ENCODE results near the gene APCDD1.

Gene APCDD1

DNA sequence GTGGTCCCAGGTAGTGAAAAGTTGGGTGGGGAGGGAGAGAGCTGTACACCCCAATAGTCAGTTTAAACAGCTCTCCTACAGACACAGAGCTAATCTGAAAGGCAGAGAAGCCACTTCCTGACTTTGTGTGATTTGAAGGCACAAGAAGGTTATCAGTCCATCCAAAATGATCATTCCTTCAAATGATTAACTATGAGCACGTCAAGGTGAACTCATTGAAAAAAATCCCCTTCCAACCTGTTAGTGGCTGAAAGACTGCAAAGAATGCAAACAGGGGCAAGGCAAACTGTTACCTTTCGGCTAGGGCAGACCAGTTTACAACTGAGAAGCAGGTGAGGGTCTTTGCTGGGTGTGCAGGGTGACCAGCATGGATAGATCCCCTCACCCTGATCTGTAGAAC, 22.8 kb upstream of the APCDD1 start:
- no peak for DNase-seq (ENCODE audit: low read depth in 2 of 2, low spot score in 1 of 2)

DNA sequence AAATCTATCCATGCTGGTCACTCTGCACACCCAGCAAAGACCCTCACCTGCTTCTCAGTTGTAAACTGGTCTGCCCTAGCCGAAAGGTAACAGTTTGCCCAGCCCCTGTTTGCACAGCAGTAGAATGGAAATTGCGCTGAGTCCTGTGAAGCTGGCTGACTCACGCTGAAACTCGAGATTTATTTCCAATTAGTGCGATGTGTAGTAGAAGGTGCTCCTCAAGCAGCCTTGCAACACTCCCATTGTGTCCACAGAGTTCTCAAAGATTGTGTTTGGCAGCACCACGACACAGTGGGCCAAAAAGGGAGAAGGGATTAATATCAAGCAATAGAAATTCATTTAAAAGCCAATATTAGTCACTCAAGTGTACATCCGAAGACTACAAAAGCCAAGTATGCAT, 21.7 kb upstream of the APCDD1 start:
- DNase-seq (ENCODE audit: low read depth in 2 of 2, low spot score in 1 of 2) = no peak

DNA sequence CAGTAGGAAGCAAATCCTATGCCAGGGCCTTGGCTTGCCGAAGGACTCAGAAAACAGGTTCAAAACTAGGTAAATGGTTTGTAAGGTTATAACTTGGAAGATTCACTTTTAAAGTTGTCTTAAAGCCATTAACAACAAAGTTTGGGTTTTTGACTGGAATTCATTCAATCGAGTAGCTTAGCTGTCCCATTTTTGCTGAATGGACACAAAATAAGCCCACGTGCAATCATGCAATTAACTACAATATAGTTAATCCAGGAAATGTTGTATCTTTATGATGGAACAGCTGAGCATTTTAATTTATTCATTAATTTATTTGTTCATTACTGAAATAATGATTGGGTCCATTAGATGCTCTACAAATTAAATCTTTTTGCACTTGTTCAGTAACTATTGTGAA, 18.3 kb upstream of the APCDD1 start:
- DNase-seq (ENCODE audit: low read depth in 2 of 2, low spot score in 1 of 2) = no peak

DNA sequence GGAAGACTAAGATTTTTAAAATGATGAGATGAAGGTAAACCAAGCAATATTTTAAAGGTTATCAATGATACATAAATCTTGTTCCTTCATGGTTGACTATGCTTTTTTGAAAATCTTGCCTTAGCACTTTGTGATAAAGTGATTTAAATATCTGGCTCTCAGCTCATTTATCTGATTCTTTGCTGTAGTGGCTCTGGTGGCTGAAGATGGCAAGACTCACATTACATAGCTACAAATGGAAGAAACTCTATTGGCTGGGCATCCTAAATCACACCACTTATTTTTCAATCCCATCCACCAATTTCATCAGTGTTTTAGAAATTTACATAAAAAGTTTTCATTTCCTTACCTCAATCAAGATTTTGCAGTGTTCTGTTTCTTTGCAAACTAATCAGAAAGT, 16.6 kb upstream of the APCDD1 start:
- no peak for DNase-seq (ENCODE audit: low read depth in 2 of 2, low spot score in 1 of 2)

DNA sequence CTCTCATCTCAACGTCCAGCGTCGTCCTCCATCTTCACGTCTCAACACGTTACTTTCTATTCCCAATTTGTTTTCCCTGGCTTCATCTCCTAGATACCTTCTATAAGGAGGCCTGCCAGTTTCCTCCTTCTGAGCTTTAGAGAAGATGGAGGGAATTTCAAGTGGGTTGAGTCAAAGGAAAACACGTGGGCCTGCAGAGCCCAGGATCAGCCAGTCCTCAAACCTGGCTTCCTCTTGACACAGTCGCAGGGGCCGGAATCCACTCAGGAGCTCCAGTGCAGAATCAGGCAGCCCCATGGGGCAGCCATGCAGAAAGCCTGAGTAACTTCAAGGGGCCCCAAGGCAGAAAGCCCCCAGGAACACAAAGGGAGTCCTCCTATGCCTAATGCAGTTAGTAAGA, 14.5 kb upstream of the APCDD1 start:
- DNase-seq (ENCODE audit: low read depth in 2 of 2, low spot score in 1 of 2) = no peak

DNA sequence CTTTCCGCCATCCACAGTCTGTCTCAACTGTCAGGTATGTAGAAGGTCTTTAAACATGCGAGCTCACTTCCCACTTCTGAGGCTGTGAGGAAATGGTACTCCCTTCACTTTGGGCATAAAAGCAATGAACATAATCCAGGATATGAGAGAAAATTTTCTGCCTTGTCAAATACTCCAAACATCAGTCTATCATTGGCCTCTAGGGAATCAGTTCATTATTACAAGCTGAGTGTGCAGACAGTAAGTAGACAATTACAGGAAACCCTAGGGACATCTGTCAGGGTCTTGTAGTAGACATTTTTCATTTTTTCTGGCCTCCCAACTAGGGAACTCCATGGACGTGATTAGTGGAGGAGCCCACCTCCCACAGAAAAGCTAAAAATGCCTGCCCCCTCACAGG, 13.6 kb upstream of the APCDD1 start:
- no peak for DNase-seq (ENCODE audit: low read depth in 2 of 2, low spot score in 1 of 2)

DNA sequence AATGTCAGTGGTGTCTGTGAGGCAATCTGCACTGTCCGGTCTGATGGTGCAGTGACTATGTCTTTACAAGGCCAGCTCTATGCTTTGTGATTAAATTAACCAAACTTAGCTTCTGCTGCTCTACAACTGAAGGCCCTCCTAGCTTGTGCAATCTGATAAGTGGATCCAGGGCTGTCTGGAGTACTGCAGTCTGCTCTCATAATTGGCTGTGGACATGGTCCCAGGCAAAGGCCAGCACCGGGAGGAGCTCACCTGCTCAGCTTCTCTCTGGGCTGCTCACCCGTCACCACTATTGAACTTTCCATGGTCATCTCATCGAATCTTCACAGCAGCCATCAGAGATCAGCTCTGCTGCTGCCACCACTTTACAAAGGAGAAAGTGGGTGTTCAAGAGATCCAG, 13.0 kb upstream of the APCDD1 start:
- no peak for DNase-seq (ENCODE audit: low read depth in 2 of 2, low spot score in 1 of 2)

DNA sequence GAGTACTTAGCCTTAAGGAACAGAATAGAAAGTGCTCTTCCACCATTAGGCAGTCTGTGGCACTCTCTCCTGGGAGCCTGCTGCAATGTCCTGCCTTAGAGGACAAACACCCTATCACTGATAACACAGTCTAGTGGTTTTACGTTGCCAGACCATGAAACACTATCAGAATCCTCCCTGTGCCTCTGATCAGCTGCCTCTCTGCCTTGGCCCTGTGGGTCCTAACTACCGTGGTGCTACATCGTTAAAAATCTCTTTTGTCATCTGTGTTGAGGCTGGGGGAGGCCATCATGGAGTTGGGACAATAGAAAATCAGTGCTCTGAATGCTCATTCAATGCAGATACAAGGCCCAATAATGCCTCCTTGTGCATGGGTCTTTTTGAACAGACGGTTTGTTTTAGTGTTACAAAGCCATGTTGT, 11.9 kb upstream of the APCDD1 start:
- no peak for DNase-seq (ENCODE audit: low read depth in 2 of 2, low spot score in 1 of 2)

DNA sequence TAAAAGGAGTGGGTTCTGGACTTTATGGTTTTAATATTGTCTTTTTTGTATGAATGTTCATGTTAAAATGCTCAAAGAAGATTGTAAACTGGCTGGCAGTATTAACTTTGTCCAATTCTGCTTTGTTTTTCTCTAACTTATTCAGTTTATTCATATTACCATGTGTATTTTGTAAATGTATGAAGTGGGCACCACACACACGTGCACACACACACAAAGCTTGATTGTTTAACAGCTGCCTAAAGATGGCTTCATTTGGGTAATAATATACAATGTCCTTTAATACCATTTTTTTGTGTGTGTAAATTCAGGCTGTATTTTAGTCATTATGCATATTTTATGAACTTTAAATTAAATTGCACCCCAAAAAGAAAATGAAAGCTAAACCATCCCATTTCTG, 11.4 kb upstream of the APCDD1 start:
- no peak for DNase-seq (ENCODE audit: low read depth in 2 of 2, low spot score in 1 of 2)

DNA sequence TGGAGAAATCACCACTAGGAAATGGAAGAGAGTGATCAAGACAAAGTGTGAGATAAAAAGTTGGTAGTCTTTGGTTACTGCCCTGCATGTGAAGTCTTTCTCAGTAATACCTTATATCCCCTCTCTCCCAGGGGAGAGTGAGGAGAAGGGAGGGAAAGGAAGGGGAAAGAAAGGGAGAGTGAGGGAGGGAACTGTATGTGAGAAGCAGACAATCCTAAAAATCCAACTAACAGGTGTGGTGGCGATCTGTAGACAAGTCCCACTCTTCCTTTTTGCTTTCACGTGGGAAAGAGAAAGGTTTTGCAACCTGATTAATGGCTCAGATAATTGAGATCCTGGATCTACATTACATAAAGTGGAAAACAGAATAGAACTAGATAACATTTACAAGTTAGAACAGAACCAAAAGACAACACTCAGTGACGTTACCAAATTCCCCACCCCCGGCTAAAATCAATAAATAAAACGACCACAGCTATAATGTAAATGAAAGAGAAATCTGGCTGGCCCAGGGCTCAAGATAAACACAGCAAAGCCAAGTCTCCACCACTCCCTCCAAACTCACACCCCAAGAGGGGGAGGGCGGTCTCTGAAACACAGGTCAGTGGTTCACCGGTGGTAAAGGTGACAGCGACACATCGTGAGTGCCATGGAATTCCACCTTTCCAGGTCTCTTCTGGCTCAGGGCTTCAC, 10.0 kb upstream of the APCDD1 start:
- DNase-seq (ENCODE audit: low read depth in 2 of 2, low spot score in 1 of 2) = no peak

DNA sequence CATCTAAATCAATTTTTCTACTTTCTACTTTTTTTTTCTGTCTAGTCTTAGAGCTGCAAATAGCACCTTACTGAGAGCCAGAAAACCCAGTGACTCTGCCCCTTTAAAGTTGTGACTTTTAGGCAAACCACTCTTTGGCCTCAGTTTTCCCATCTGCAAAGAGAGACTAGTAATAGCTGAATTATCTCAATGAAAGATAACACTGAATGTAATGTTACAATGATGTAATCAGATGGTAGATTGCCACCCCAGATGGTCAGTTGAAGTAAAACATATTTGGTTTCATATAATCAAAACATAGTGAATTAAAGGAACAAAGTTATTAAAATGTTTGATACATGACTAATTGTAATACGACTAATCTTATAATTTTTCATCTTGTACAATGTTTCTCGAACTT, 5.0 kb upstream of the APCDD1 start:
- DNase-seq (ENCODE audit: low read depth in 2 of 2, low spot score in 1 of 2) = no peak

DNA sequence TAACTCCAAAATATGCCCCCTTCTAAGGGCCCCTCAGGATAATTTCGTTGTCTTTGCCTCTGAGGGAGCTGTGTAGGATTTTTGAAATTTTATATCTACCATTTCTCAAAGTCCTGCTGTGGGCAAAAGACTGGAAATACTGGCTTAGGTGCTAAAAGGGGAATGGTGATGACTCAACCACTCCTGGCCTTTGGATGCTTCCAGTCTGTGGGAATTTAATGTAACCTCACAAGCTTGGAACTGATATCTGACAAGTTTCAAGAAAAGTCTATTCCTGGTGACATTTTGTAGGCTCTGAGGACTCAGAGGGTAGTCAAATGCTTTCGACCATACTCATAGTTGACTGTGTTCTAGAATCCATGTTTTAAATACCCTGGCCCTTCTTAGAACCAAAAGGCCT, 3.4 kb upstream of the APCDD1 start:
- DNase-seq (ENCODE audit: low read depth in 2 of 2, low spot score in 1 of 2) = no peak

DNA sequence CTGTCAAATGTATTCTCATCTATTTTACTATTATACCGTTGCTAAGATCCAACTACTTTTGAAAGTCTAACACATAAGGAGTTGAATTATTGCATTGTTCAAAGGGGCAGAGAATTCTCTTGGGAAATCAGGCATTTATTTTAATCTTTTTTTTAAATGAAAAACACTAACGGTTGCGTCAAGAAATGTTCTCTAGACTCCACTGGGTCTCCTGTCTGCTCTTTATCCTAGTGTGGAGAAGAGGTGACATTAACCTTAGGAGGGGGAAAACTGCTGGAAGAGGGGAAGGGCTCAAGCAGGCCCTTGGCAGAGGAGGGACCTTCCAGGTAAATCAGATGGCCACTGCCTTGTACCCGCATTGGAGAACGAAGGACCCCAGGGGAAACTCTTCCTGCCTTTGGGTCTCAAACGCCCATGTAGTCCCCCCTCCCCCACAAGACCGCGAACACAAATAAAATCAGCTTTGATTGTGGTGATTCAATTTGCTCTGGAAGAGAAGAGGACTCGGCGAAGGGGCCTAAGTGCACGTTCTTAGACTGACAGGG, 1.1 kb upstream of the APCDD1 start:
- no peak for DNase-seq (ENCODE audit: low read depth in 2 of 2, low spot score in 1 of 2)

DNA sequence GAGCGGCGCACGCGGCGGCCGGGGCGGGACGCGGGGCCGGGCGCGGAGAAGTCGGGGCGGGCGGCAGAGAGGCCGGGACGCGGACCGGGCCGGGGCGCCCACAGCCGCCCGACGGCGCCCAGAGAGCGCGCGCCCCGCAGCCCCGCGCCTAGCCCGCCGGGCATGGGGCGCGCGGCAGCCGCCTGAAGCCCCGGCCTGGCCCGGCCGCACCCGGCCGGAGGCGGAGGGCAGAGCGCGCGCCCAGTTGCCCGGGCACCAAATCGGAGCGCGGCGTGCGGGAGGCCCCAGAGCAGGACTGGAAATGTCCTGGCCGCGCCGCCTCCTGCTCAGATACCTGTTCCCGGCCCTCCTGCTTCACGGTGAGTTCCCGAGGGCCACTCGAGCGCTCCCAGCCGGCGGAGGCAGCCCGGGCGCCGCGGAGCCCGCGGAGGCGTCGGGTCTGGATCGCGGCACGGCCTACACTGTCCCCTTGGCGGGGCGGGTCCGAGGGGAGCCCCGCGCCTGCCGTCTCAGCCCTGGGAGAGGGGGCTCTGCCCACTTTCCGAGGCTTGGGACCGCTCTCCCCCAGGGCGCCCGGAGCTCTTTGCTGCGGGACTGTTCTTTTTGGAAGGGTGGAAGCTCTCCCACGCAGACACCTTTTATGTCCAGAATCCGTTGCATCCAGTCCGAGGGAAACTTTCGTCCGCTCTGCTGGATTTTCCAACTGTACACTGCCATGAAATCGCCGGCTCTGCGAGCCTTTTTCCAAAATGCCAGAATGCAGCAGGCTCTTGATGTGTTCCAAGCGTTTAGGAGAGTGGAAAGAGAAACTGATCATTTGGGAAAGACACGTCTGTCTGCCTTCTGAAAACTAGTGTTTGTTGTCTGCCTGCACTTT, 484 bp downstream of the APCDD1 start:
- DNase-seq (ENCODE audit: low read depth in 2 of 2, low spot score in 1 of 2) = no peak

DNA sequence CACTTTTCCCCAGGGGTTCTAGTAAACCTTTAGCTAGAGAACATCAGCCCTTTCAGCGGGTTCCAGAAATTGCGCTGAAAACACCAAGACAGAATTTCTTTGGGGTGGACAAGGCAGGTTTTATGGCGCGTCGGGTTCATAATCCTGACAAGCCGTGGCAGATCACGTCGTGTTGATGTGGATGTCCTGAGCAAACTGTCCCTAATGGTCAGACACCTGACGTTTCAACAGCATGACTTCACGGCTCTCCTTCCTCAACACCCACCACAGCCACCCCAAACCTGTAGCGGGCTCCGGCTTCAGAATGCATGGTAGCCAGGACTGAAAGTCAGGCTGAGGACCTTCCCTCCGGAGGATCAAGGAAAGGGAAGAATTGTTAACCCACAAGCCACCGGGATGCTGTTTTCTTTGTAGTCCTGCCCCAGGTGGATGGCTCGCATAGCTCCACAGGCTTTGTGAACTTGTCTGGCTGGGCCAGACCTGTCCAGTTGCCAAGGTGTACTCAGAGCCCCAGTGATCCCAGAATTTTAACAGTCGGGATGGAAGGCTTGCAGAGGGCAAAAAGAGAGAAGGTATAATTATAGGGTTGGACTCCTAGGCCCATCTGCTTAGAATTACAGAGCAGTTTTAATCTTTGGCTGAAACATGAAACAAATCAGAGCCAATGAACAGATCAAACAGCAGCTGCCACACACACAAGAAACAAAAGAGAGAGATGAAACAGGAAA, 1.5 kb downstream of the APCDD1 start:
- no peak for DNase-seq (ENCODE audit: low read depth in 2 of 2, low spot score in 1 of 2)

DNA sequence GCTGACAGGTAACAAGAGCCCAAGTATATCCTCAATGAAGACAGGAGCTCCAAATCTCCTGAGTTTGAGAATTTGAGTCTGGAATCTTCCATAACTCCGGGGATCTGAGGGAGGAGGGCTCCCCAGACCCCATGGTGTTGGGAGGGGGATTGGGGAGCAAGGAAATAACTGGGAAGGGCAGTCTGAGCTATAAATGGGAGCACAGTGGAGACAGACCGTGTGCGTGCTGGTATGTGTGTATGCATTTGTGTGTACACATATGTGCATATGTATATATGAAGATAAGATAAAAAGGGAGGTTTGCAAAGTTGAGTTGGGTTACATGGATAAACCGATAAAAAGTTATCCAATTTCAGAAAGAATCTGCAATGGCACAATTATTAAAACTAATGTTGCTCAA, 2.3 kb downstream of the APCDD1 start:
- no peak for DNase-seq (ENCODE audit: low read depth in 2 of 2, low spot score in 1 of 2)

DNA sequence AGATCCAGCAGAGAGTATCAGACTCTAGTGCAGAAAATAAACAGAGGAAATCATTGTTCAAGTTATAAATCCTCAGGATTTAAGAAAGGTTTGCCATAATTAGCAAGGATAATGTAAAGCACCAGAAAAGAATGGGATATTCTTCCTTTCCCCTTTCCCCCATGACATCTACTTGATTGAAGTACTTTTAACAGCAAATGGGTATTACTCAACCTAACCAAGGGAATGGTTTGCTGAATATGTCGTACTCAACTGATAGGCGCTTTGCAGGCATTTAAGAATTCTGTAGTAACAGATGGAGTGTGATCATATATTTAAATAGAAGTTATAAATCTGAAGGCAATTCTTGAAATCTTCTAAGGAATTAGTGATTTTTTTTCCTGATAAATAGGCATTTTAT, 2.7 kb downstream of the APCDD1 start:
- DNase-seq (ENCODE audit: low read depth in 2 of 2, low spot score in 1 of 2) = no peak

DNA sequence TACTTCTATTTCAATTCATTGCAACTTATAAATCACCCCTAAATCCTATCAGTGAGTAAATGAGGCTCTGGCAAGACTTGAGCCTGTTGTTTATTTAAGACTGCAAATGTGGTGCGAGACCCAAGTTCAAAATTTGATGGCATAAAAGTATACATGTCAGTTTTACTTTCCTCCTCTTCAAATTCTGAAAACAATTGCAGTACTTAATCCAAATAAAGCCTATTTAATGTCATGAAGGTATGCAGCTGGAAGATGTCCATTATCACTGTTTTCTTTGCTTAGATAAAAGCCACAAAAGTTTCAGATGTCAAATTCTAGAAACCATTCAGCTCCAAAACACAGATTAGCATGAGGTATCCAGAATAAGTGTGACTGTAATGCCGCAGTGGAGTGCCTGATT, 3.3 kb downstream of the APCDD1 start:
- DNase-seq (ENCODE audit: low read depth in 2 of 2, low spot score in 1 of 2) = no peak

DNA sequence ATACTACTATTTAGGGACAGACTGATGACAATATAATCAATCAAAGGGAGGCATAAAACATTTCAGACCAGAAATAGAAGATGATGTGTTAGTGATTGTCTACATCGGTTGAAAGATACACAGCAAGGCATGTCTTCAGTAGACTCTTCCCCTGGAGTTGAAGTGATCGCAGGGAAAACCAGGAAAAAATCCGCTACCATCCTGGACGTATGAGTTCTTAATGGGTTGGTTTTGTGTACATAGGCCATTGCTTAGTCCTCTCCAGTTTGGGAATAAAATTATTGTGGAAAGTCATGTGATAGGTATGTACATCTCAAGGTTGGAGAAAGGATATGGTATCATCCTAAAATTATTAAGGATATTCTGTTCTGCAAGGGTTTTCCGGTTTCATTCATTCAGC, 4.3 kb downstream of the APCDD1 start:
- no peak for DNase-seq (ENCODE audit: low read depth in 2 of 2, low spot score in 1 of 2)

DNA sequence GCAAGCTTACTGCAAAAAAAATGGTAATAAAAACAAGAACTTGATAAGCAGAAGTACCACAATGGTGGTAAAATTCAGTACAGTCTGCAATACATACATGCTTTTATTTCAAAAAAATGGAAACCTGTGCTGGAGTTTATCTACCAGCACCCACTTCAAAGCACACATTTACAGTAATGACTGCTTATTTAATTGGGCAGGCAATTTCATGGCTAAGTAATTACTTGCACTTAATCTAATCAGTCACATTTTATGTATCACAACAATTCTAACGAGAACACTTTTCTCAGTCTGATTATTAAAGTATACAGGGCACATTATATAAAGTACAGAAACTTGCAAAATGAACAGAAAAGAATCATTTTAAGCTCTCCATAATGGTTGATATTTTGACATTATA, 5.2 kb downstream of the APCDD1 start:
- no peak for DNase-seq (ENCODE audit: low read depth in 2 of 2, low spot score in 1 of 2)

DNA sequence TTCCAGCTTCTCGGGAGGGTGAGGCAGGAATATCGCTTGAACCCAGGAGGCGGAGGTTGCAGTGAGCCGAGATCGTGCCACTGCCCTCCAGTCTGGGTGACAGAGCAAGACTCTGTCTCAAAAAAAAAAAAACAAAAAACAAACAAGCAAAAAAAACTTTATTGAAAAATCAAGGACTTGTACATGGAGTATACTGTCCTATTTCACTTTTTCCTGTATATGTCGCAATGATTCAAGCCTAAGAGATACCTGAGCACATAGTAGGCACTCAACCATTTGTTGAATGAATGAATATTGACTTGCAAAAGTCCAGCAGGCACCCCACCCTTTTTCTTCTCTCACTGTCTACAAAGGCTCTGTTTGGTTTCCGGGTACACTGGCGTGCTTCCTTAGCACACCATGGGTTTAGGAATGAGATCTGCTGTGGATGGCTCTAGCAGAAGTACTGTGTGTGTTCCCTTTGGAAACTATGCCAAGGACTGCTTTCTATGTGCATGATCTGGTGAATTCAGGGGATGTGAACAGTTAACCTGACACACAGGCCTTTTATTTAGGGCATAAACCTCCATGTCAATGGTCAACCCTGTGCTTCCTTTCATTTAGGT, 6.1 kb downstream of the APCDD1 start:
- no peak for DNase-seq (ENCODE audit: low read depth in 2 of 2, low spot score in 1 of 2)

Data from stimulated activated CD8-positive, alpha-beta memory T cell treated with anti-CD3 and anti-CD28 coated beads, Interleukin-4, amount 100 ng/mL, for 4 hours (primary cell).